ENCODE measurements around the gene CSH1.

CSH1 gene

DNA sequence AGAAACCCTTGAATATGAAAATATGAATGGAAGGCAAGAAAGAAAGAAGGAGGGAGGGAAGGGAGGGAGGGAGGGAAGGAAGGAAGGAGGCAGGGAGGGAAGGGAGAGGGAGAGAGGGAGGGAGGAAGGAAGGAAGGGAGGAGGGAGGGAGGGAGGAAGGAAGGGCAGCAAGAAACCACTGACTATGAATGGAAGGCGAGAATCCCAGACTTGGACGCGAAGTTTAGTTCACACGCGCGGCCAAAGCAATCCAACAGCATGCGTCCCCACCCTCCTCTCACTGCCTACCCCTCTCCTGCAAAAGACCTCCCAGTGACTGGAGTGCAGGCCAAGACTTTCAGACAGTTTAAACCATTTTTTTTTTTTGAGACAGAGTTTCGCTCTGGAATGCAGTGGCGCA is 46.0 kb downstream of the CSH1 start:
- Histone ChIP-seq H3K4me1 (ENCODE audit: control insufficient read depth, low read length) (peaks cover 10% of the 10 kb centered on the region), H3K4me3 (ENCODE audit: low read length) (no peak overlapping the region), H3K9me2 (replicated peaks; ENCODE audit: control insufficient read depth, low read length) (no peaks in the 10 kb centered on the region), H3K27ac (ENCODE audit: low read depth, low read length) (no peak overlapping the region), H3K4me2 (ENCODE audit: low read length) (no peak overlapping the region), H4K20me1 (ENCODE audit: control insufficient read depth, insufficient read depth, low read depth, low read length) (no peaks in the 10 kb centered on the region), H3F3A (ENCODE audit: control insufficient read depth, insufficient read depth) (peaks cover under 1% of the 10 kb centered on the region), H3K79me2 (ENCODE audit: control insufficient read depth, low read length) (no peaks in the 10 kb centered on the region), H3K27me3 (ENCODE audit: control insufficient read depth, low read length) (no peaks in the 10 kb centered on the region; the same call in 1 of the 2 replicates), H3K9me3 (ENCODE audit: control insufficient read depth, insufficient read depth, low read length) (peaks cover 10% of the 10 kb centered on the region), H3K36me3 (ENCODE audit: control insufficient read depth, low read length) (no peaks in the 10 kb centered on the region)
- TF ChIP-seq, protein P1, sequence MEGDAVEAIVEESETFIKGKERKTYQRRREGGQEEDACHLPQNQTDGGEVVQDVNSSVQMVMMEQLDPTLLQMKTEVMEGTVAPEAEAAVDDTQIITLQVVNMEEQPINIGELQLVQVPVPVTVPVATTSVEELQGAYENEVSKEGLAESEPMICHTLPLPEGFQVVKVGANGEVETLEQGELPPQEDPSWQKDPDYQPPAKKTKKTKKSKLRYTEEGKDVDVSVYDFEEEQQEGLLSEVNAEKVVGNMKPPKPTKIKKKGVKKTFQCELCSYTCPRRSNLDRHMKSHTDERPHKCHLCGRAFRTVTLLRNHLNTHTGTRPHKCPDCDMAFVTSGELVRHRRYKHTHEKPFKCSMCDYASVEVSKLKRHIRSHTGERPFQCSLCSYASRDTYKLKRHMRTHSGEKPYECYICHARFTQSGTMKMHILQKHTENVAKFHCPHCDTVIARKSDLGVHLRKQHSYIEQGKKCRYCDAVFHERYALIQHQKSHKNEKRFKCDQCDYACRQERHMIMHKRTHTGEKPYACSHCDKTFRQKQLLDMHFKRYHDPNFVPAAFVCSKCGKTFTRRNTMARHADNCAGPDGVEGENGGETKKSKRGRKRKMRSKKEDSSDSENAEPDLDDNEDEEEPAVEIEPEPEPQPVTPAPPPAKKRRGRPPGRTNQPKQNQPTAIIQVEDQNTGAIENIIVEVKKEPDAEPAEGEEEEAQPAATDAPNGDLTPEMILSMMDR (IDR thresholded peaks at IDR 0.05; ENCODE audit: low read depth, low read length, poor library complexity, severe bottlenecking): no peak
- TF ChIP-seq EZH2phosphoT487 (IDR thresholded peaks at IDR 0.05; ENCODE audit: borderline replicate concordance, low read length): no peak

GRCh38 chr17:63848834-63849689 is 47.3 kb downstream of the CSH1 start:
- Histone ChIP-seq H3F3A (ENCODE audit: control insufficient read depth, insufficient read depth) (peaks cover 10% of the 10 kb centered on the region), H3K4me3 (ENCODE audit: low read length) (peak overlapping the region; percentile 65), H3K9me3 (ENCODE audit: control insufficient read depth, insufficient read depth, low read length) (peaks cover 10% of the 10 kb centered on the region), H3K79me2 (ENCODE audit: control insufficient read depth, low read length) (no peaks in the 10 kb centered on the region), H3K4me1 (ENCODE audit: control insufficient read depth, low read length) (peaks cover 16% of the 10 kb centered on the region), H3K27ac (ENCODE audit: low read depth, low read length) (no peak overlapping the region), H3K36me3 (ENCODE audit: control insufficient read depth, low read length) (no peaks in the 10 kb centered on the region), H3K9me2 (replicated peaks; ENCODE audit: control insufficient read depth, low read length) (no peaks in the 10 kb centered on the region), H4K20me1 (ENCODE audit: control insufficient read depth, insufficient read depth, low read depth, low read length) (no peaks in the 10 kb centered on the region), H3K4me2 (ENCODE audit: low read length) (peak overlapping the region; percentile 66), H3K27me3 (ENCODE audit: control insufficient read depth, low read length) (no peaks in the 10 kb centered on the region; the same call in 1 of the 2 replicates)
- TF ChIP-seq, protein P1 (IDR thresholded peaks at IDR 0.05; ENCODE audit: low read depth, low read length, poor library complexity, severe bottlenecking): peak; percentile 89
- no peak for TF ChIP-seq EZH2phosphoT487 (IDR thresholded peaks at IDR 0.05; ENCODE audit: borderline replicate concordance, low read length)

- Histone ChIP-seq H3K36me3 (ENCODE audit: control insufficient read depth, low read length) (0 out of 2 replicates have a peak, but pooled peaks cover 4% of the 10 kb centered on the region), H3K27ac (ENCODE audit: low read depth, low read length) (no peak overlapping the region), H3K9me2 (replicated peaks; ENCODE audit: control insufficient read depth, low read length) (no peaks in the 10 kb centered on the region), H3F3A (ENCODE audit: control insufficient read depth, insufficient read depth) (peaks cover 16% of the 10 kb centered on the region), H4K20me1 (ENCODE audit: control insufficient read depth, insufficient read depth, low read depth, low read length) (no peaks in the 10 kb centered on the region), H3K9me3 (ENCODE audit: control insufficient read depth, insufficient read depth, low read length) (peaks cover 10% of the 10 kb centered on the region), H3K4me2 (ENCODE audit: low read length) (no peak overlapping the region), H3K27me3 (ENCODE audit: control insufficient read depth, low read length) (no peaks in the 10 kb centered on the region; the same call in 1 of the 2 replicates), H3K4me3 (ENCODE audit: low read length) (no peak overlapping the region; the same call in 1 of the 2 replicates), H3K79me2 (ENCODE audit: control insufficient read depth, low read length) (no peaks in the 10 kb centered on the region), H3K4me1 (ENCODE audit: control insufficient read depth, low read length) (peaks cover 21% of the 10 kb centered on the region)
- TF ChIP-seq, protein P1 (IDR thresholded peaks at IDR 0.05; ENCODE audit: low read depth, low read length, poor library complexity, severe bottlenecking): no peak
- TF ChIP-seq EZH2phosphoT487 (IDR thresholded peaks at IDR 0.05; ENCODE audit: borderline replicate concordance, low read length): no peak
Measured at GRCh38 chr17:63847525-63848249, 48.7 kb downstream of the CSH1 start.

Measured in DOHH2 (cell line).